NCI-H2171 (cell line): ENCODE results near the gene ST6GALNAC6.

ENCODE experiments used
- DNase-seq: peaks from one replicate; lab custom pipeline; 2025; lab: John Stamatoyannopoulos, UW

Gene ST6GALNAC6

DNA sequence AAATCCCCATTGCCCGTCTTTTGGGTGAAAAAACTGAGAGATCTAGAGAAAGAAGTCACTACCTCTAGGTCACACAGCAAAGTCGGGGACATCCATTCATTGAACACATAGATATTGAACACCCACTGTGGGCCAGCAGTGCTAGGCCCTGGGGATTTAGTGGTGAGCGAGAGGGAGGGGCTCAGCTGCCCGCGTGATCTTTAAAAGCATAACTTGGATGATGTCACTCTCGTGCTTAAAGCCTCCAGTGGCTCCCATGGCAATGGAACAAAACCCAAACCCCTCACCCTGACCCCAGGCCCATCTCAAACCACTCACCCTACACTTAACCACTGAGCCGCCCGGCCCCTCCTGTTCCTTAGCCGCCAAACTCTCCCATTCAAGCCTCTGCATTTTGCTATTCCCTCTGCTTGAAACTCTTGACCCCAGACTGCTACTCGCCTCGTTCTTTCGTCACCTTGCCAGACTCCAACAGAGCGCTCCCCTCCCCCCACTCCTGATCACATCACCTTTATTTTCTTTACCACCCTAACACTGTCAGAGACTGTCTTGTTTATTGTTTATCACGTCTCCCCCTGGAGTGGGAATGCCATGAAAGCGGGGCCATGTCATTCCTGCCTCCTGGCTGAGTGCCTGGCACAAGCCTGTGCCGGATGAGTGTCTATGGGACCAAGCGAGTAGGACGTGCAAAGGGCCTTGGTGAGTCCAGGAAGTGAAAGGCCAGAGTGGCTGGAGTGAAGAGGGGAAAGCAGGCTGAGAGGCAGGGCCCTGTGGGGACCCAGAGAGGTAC is 31.9 kb upstream of the ST6GALNAC6 start:
- peak; percentile 42 for DNase-seq

DNA sequence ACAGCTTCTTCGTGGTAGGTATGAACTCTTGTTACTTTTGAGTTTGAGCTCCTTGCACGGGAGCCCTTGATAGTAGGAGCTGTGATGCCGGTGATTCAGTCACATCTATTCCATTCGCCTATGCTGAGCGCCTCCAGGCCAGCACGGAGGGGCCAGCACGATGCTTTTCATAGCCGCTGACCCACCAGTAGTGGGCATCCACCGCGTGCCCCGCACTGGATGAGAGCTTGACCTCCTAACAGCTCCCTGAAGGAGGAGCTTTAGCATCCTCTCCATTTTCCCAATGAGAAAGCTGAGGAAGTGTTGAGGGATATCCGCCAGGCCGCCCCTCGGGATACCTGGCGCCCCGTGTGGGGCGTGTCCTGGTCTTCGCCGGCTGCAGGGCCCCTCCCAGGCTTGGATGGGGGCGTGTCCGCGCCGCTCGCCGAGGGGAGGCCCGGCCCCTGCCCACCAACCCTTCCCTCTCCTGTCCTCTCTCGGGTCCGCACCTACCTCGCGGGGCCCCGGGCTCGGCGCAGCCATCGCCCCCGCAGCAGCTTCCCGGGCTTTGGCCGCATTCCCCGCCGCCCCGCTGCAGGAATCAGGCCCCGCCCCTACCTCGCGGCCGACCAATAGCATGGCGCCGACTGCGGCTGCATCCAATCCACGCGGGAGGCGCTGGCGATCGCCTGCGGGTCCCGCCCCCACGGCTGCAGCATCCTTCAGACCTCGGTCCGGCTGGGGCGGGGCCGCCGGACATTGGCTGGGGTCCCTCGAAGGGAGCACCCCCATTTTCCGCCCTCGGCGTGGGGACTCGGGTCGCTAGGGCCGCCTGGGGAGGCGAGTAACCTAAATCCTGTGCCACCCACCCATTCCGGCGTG is 31.1 kb upstream of the ST6GALNAC6 start, which contains the start of gene PIP5KL1:
PIP5KL1 (minus strand) TSS at position 547 of the 861 bp plus-strand sequence; CDS start at position 522, 25 bp downstream.
- peak; percentile 90 for DNase-seq

DNA sequence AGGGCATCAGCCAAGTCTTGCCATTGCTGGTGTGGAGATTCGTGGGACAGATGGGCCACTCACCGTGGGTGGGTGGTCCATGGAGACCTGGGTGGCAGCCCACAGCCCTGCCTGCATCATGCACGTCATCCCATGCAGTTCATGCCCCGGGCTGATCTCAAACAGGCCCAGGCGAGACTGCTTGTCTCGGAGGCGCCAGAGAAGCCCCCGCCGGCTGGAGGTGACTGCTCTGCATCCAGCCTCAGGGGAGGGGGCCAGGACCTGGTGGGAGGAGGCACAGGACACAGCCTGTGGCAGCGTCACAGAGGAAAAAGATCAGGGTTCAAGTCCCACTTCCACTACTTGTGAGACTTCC is 30.2 kb upstream of the ST6GALNAC6 start:
- no peak for DNase-seq

DNA sequence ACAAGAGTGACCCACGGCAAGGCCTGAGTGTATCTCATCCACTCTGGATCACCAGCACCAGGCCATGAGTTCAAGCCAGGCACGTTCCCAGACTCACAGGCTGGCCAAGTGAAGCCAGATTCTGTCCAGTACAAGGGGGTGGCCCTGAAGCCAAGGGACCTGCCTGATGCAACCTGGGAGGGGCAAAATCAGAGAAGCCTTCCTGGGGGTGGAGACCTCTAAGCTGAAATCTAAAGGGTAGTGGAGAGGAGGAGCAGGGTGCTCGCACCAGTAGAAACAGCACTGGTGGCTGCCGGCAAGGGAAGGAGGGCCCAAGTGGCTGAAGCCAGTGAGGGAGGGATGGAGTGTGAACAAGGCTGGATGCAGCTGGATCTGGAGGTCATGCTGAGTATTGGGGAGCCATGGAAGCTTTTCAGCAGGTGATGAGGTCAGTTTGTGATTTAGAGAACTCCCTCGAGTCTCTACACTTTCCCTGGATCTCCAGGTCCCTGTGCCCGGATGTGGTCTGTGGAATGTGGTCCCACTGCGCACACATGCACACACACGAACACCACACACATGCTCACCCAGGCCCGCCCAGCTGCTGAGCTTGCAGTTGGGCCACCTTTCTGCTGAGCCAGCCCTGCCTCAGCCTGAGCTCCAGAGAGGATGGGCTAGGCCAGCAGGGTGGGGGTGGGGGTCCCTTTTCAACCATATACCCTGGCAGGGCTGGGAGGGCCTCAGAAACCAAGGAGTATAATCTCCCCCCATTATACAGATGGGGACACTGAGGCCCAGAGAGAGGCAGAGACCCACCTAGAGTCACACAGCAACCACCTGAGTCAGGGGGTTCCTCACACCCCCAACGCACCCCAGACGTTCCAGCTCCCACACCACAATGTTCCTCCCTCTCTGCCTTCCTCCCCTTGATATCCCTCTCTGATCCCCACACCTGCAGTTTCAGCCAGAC is 29.5 kb upstream of the ST6GALNAC6 start:
- DNase-seq: no peak

DNA sequence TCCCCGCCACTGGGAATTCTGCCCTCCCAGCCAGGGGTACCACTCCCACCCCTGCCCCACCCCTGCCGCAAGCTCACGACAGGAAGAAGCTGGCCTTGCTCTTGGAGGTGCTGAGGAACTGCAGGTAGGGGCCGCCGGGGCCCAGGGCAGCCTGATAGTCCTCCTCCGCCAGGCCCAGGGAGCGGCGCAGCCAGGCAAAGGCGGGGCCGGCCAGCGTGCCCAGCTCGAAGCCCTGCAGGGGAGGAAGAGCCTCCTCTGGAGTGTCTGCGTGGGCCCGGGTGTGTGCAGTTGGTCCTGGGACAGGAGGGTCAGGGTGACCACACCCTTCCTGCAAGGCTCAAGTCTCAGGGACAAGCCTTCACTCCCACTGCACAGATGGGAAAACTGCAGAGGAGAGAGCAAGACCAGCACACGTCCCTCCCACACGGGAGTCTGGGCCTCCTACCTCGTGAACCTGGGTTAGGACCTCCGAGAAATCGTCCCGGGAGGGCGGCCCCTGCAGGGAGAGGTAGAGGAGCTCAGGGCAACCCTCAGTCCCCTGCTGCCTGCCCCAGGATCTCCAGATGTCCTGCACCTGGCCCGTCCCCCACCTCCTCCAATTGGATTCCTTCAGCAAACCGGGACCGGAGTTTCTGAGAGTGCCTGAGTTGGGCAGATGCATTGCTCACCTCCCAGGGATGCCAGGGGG is 28.7 kb upstream of the ST6GALNAC6 start:
- no peak for DNase-seq

DNA sequence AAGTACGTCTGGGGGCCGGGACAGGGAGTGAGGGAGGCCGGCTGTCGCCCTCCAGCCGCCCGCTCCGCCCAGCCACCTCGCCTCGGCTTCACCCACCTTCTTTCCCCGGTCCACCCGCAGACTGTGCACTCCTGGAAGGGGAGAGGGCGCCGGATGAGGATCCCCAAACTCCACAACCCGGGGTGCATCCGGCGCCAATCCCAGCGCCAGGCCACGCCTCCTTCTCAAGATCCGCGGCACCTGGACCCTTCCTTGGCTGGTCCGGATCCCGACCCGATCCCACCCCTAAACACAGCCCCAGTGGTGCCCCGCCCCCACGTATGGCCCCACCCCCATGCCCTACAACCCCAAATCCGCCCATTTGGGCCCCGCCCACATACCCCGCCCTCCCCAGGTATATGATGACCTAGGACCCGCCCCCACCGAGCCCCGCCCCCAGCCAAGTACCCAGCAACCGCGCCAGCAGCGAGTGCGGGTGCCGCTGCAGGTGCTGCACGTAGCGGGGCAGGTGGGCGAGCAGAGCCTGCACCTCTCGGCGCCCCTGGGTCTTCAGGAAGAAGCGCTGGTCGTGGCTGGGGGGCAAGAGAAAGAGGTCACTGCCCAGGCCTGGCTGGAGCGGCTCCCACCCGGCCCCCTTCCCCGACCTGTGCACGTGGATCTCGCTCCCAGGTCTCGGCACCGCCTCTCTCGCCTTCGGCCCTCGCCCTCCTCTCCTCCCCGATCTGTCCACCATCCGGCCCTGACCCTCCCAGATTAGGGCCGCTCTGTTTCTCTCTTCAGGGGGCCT is 28.0 kb upstream of the ST6GALNAC6 start:
- DNase-seq: peak; percentile 84

DNA sequence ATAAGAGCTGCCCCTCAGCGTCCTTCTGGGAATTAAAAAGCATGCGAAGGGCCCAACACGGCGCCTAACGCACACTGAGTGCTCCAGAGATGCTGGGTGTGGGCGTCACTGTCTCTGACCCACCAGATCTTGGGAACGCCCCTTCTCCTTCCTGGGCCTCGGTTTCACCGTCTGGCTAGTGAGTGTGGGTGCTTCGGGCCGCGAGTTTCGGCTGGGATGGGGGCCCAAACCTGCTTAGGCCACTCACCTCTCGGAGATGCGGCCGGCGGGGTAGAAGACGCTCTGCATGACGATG is 27.4 kb upstream of the ST6GALNAC6 start:
- no peak for DNase-seq

DNA sequence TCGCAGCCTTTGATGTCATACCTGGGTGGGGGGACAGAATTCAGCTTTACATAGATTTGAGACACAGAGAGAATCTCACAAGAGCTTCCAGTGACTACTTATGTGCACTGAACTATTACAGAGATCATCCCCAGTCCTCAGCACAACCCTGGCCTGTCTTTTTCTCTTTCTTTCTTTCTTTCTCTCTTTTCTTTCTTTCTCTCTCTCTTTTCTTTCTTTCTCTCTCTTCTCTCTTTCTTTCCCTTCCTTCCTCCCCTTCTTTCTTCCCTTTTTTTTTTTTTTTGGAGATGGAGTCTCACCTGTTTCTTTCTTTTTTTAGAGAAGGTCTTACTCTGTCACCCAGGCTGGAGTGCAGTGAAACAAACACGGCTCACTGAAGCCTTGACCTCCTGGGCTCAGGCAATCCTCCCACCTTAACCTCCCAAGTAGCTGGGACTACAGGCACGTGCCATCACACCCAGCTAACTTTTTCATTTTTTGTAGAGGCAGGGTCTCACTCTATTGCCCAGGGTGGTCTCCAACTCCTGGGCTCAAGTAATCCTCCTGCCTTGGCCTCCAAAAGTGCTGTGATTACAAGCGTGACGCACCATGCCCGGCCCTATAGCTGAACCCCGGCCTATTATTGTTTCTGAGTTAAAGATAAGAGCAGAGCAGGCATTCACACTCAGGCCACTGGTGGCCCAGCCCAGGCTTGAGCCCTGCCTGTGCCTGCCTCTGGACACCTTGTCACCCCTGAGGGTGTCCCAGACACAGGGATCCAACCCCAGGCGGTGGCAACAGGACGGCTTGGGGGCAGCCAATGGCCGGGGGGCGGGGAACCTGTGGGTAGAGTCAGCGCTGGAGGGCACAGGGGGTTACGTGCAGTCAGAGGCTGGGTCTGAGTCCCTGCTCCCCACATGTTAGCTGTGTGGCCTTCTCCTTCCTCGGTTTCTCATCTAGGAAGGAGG is 26.8 kb upstream of the ST6GALNAC6 start:
- no peak for DNase-seq

DNA sequence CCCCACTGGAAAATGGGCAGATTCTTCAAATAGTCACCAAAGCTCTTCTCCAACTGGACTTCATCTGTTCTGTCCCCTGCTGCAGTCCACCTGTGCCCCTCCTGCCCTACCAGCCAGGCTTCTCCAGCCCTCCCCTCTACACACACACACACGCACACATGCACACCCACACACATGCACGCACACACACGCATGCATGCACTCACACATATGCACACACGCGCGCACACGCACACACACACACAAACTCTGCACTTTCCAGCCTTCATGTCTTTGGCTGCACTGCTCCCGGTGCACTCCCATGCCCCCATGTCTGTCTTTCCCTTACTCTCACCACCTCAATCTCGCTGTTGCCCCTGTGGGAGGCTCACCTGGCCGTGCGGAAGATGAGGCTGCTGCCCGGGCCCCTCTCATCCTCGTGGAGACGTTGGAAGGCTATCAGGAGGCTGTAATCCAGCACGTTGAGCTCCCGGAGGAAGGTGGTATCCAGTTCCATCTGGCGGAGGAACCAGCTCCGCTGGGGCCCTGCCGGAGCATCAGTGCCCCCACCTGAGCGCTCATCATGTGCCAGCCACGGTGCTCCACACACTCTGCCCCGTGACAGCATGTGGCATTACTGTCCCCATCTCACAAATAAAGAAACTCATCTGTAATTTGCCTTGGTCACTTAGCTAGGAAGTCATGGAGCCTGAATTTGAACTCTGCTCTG is 25.5 kb upstream of the ST6GALNAC6 start:
- DNase-seq: no peak

DNA sequence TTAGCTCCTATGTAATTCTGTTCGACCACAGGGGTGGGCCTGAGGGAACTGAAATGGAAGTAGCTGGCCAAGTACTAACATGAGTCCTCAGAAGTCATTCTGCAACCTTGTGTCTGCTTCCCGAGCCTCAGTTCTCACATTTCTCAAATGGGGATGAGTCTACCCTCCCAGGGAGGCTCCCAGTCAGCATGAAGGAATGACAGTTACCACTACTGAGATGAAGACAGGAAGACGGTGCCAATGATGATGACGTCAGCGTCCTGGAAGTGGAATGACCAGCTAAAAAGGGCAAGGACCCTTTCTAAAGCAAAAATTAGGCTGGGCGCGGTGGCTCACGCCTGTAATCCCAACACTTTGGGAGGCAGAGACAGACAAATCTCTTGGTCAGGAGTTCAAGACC is 24.4 kb upstream of the ST6GALNAC6 start:
- no peak for DNase-seq

DNA sequence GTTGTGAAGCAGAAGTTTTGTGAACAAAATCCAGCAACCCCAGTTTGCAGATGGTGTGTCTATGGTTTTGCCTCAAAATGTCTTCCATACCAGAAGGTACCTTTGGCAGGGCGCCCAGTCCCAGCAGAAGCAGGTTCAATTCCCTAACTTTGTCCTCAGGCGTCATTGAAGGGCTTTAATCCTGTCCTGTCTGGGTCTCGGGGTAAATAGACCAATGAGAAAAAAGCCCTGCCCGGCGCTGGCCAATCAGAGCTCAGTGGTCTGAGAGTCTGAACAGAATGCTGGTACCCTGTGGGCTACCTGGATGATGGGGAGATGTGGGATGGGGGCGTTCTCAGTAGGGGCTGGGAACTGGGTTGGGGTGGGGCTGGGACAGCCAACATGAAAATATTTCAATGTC is 23.6 kb upstream of the ST6GALNAC6 start:
- DNase-seq: peak; percentile 49

DNA sequence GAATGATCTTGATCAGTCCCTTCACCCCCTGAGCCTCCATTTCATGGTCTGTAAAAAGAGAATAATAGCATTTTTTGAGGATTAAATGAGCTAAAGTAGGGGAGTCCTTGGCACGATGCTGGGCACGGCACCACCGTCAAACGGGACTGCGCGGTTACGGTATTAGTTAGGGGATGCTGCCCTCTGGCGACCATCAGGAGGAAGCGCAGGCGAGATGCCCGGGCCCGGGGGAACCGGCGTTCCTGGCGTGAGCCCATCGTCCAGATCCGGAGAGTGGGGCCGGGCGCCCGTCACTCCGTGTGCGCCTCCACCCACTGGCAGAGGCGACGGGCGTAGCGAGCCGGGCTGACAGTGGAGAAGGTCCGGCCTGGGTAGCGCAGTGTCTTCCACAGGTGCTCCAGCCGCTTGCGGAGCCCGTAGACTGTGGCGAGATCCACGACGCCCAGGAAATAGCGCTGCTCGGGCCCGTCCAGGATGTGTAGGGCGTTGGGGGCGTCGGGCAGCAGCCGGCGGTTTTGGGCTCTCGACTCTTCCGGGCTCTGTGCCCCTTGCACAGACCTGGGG is 22.2 kb upstream of the ST6GALNAC6 start:
- DNase-seq: peak; percentile 47

DNA sequence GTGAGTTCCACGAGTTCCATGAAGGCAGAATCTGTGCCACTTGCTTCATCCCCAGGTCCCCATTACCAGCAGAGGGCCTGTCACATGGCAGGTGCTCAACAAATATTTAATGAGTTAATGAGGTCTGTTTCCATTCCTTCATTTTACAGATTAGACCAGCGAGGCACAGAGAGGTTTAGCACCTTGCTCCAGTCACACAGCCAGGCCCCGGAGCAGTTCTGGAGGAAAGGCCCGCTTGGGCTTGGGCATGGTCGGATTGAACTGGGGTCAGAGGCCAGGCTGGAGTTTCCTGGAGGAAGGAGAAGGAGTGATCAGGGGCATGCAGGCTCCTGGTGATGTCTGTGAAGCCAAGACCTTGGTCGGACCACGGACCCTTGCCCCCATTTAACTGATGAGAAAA is 21.4 kb upstream of the ST6GALNAC6 start:
- no peak for DNase-seq

DNA sequence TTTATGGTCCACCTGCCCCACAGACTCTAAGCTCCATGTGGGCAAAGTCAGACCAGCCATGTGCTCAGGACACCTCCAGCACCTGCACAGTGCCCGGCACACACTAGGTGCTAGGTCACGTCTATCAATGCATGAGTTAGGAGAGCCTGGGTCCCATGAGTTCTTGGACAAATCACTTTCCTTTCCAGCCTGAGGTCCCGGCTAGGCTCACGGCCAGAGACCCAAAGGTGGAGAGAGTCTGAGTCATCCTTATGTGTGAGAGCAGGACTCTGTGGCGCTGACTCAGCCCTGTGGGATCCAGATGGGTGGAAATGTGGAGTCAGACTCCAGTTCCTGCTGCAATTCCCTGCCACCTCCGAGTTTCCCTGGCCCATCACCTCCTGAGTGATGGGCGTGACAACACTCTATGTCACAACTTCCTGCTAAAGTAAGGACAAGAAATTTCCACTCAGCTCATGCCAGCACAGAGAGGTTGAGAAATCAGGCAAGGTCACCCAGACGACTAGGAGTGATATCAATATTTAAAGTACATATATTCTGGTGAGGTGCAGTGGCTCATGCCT is 19.9 kb upstream of the ST6GALNAC6 start:
- no peak for DNase-seq

DNA sequence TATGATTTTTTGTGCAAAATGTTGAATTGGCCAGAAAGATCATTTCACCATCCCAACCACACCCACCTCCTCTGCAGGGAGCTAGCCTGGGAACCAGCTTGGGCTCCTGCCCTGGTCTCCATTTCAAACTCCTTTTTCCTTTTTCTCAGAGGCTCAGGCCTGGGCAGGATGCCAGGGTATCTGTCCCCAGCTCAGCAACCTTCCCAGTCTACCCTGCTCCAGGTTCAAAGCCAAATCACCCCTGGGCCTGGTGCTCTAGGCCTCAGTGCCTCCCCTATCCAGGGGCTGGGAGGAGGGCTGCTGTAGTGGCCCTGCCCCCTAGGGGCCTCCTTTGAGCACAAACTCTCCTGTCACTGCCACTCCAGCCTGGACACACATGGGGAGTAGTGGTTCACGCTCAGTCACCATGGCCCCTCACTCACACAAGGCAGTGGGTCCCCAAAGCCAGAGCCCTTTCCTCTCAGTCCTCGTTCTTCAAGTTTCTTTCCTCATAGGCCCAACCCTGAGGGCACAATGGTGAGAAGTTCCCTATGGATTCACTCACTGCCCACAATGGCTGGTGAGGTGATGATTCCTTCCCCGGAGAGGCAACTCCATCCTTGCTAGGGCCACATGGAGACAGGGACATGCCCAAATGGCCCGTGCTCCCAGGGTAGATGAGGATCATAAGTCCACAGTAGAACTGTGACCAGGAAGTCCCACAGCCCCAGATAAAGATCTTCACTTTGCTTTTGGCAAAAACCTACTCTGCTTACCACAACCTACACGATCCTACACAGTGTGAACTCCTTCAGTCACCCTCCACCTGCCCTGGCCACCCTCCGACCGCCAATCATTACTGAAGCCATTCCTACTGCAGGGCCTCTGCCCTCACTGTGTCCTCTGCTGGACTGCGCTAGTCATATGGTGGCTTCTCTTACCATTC is 19.0 kb upstream of the ST6GALNAC6 start:
- DNase-seq: no peak

DNA sequence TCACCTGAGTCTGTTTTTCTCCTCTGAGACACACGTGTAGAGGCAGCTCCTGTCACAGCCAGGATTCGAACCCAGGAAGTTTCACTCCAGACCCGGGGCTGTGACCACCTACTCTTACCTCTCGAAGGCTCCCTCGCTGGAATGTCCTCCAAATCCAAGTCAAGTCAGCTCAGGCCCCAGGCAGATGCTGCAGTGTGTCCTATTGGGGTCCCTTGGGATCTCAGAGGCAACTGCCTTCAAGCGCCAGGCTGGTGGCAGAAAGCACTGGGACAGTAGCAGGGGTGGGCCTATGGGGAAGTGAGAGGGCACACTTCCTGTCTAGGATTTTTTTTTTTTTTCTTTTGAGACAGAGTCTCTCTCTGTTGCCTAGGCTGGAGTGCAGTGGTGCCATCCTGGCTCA is 18.2 kb upstream of the ST6GALNAC6 start:
- DNase-seq: peak; percentile 79
